ENCODE measurements around the gene CCDC9. TPM values are rescaled to one million over a fixed set of nuclear protein-coding genes. Genes with fewer than 3 reads are reported as not detected.

The CCDC9 gene
- total RNA-seq, 1 experiment from 2014 or later = 36.9 TPM

- H3K79me1 ChIP-seq (ENCODE audit: insufficient read depth, low read depth, low read length, poor library complexity, severe bottlenecking) = no peaks in the 10 kb centered on the region
- H2BK20ac ChIP-seq (ENCODE audit: low read depth, low read length, poor library complexity, severe bottlenecking) = no peak overlapping the region
- no peaks in the 10 kb centered on the region for H3K36me3 Mint-ChIP-seq (ENCODE audit: insufficient read depth in 1 of 3, low read depth in 3 of 3)
- WGBS (ENCODE audit: extremely low coverage, insufficient read length, low lambda C conversion rate) = no CpG with 5 or more reads among the region's 8 CpGs
- no peak overlapping the region for H4K91ac ChIP-seq (ENCODE audit: insufficient read length, low read depth, low read length)
- peaks cover 7% of the 10 kb centered on the region in 2 experiments for H3K4me1 Mint-ChIP-seq
- no peak overlapping the region for H3K4me2 ChIP-seq (ENCODE audit: insufficient read depth, insufficient read length, low read length)
- no peak overlapping the region for H2BK12ac ChIP-seq (ENCODE audit: insufficient read length, low read depth, low read length)
- H3K9me3 ChIP-seq (ENCODE audit: control insufficient read depth, low read depth, low read length) = no peaks in the 10 kb centered on the region
- no peaks in the 10 kb centered on the region for H3K23me2 ChIP-seq (ENCODE audit: insufficient read length, low read depth, low read length, poor library complexity, severe bottlenecking)
- H3K27me3 Mint-ChIP-seq (ENCODE audit: low read depth) = peaks cover 19% of the 10 kb centered on the region
- no peak for TF ChIP-seq CTCF (conservative IDR thresholded peaks at IDR 0.05)
- H3K4me1 ChIP-seq (ENCODE audit: insufficient read depth, low read length) = no peaks in the 10 kb centered on the region
- no peak overlapping the region for H2BK120ac ChIP-seq (ENCODE audit: low read depth, low read length, poor library complexity, severe bottlenecking)
- H2BK5ac ChIP-seq (ENCODE audit: insufficient read length, low read length) = no peak overlapping the region
- no peak overlapping the region for H3K23ac ChIP-seq (ENCODE audit: insufficient read length, low read depth, low read length)
- H3K56ac ChIP-seq (ENCODE audit: insufficient read length, low read depth, low read length) = no peak overlapping the region
- H3K9ac ChIP-seq (ENCODE audit: extremely low read depth, insufficient read length, low read length) = no peak overlapping the region
- no peak overlapping the region for H4K5ac ChIP-seq (ENCODE audit: insufficient read length, low read depth, low read length)
- H3K9me3 Mint-ChIP-seq = peaks cover 0 to 2% of the 10 kb centered on the region in 2 experiments; a peak in 2 of 5 replicates
- H2AFZ ChIP-seq (ENCODE audit: low read length) = no peak overlapping the region
- H3T11ph ChIP-seq (ENCODE audit: low read length) = no peak overlapping the region
- H2BK15ac ChIP-seq (ENCODE audit: low read depth, low read length) = no peak overlapping the region
- no peak overlapping the region for H4K8ac ChIP-seq (replicated peaks; ENCODE audit: insufficient read length, low read depth, low read length)
- no peak overlapping the region for H2AK5ac ChIP-seq (ENCODE audit: insufficient read length, low read length)
- no peaks in the 10 kb centered on the region for H4K20me1 ChIP-seq (ENCODE audit: control insufficient read depth, insufficient read depth, insufficient read length)
- H3K4ac ChIP-seq (ENCODE audit: low read depth, low read length) = no peak overlapping the region
- no peak overlapping the region for H3K27ac ChIP-seq (ENCODE audit: insufficient read length, low read depth, low read length)
- DNase-seq = no peak
- H3K18ac ChIP-seq (ENCODE audit: insufficient read length, low read depth, low read length) = no peak overlapping the region
- H3K14ac ChIP-seq (ENCODE audit: insufficient read depth, low read length) = no peak overlapping the region
- H3K79me2 ChIP-seq (ENCODE audit: insufficient read depth, low read length) = no peaks in the 10 kb centered on the region
- no peaks in the 10 kb centered on the region for H3K27me3 ChIP-seq (ENCODE audit: insufficient read depth, low read length)
- no peak overlapping the region for H3K27ac Mint-ChIP-seq
- H3K4me3 Mint-ChIP-seq = no peak overlapping the region
Measured at GRCh38 chr19:47309038-47309437, 52.7 kb downstream of the CCDC9 start.

Measured in H9 (cell line).